H1 (cell line): ENCODE data around the gene RTKN. TPM values are rescaled to one million over a fixed set of nuclear protein-coding genes. Genes with fewer than 3 reads are reported as not detected.

Experiments
- CTCF ChIA-PET: fragments of 300-600 bp; sonication (Branson Sonifier 250); formaldehyde crosslinking; loops from one replicate; lab custom pipeline; 2021; ENCODE audit not compliant: partially characterized antibody; lab: Charles Lee
- POLR2A ChIA-PET: fragments of 300-600 bp; sonication (Branson Sonifier 250); formaldehyde crosslinking; loops from one replicate; lab custom pipeline; 2021; ENCODE audit warnings: inconsistent platforms; ENCODE audit not compliant: partially characterized antibody; lab: Charles Lee
- DNase-seq, 2 experiments: peaks; one replicate each; pipeline versions ENCODE4 v3.0.0 to v3.0.0-alpha.2; 2010 to 2022; ENCODE audit warnings: low spot score in 2 of 2, low read depth in 1 of 2, mixed read lengths in 1 of 2
- FAIRE-seq: peaks from 2 replicates; lab custom pipeline; 2011; peaks lifted over from hg19 to GRCh38; lab: Jason Lieb, UNC
- H2AFZ ChIP-seq: 2 replicates; pipeline ENCODE4 v1.8.1; 2012; ENCODE audit warnings: low read length, inconsistent platforms
- H2AK5ac ChIP-seq: 2 replicates; pipeline ENCODE4 v1.6.1; 2013; ENCODE audit warnings: low read depth, low read length
- H2BK120ac ChIP-seq: replicated peaks from 2 replicates; pipeline ENCODE3; 2013; ENCODE audit warnings: low read depth, low read length, inconsistent platforms
- H2BK12ac ChIP-seq: 2 replicates; pipeline ENCODE4 v1.6.1; 2013; ENCODE audit warnings: low read depth, low read length
- H2BK15ac ChIP-seq: 2 replicates; pipeline ENCODE4 v1.6.1; 2013; ENCODE audit warnings: low read length
- H2BK20ac ChIP-seq: 2 replicates; pipeline ENCODE4 v1.6.1; 2013; ENCODE audit warnings: low read length
- H2BK5ac ChIP-seq: 2 replicates; pipeline ENCODE4 v1.6.1; 2013; ENCODE audit warnings: low read depth, low read length
- H3K14ac ChIP-seq: 2 replicates; pipeline ENCODE4 v1.6.1; 2013; ENCODE audit warnings: inconsistent platforms; ENCODE audit not compliant: insufficient read length
- H3K18ac ChIP-seq: 2 replicates; pipeline ENCODE4 v1.6.1; 2013; ENCODE audit warnings: low read length; ENCODE audit errors: extremely low read depth
- H3K23ac ChIP-seq: 2 replicates; pipeline ENCODE4 v1.6.1; 2013; ENCODE audit warnings: inconsistent platforms; ENCODE audit not compliant: insufficient read length
- H3K23me2 ChIP-seq: 2 replicates; pipeline ENCODE4 v1.6.1; 2013; ENCODE audit warnings: low read depth, low read length
- H3K27ac ChIP-seq: 2 replicates; pipeline ENCODE4 v1.6.1; 2011; ENCODE audit warnings: low read depth, low read length, inconsistent platforms
- H3K27me3 ChIP-seq, 4 experiments: replicated peaks in 1 of 4; 1 replicate in 1 of 4; 2 replicates in 3 of 4; pipeline versions ENCODE4 v1.6.1 to v1.8.1; 2011 to 2013; ENCODE audit warnings: low read length in 3 of 4, mild to moderate bottlenecking in 3 of 4, inconsistent platforms in 2 of 4, mixed read lengths in 2 of 4, moderate library complexity in 1 of 4; ENCODE audit not compliant: control insufficient read depth in 3 of 4, insufficient read depth in 3 of 4; ENCODE audit errors: extremely low read depth in 1 of 4
- H3K36me3 ChIP-seq, 4 experiments: 2 replicates each; pipeline versions ENCODE4 v1.6.1 to v1.8.1; 2011 to 2013; ENCODE audit warnings: mild to moderate bottlenecking in 4 of 4, low read length in 3 of 4, moderate library complexity in 2 of 4, control low read depth in 1 of 4, inconsistent platforms in 1 of 4; ENCODE audit not compliant: insufficient read depth in 4 of 4, control insufficient read depth in 2 of 4
- H3K4ac ChIP-seq: replicated peaks from 2 replicates; pipeline ENCODE3; 2013; ENCODE audit warnings: low read length, low read depth, mixed read lengths, inconsistent platforms; ENCODE audit not compliant: insufficient read length
- H3K4me1 ChIP-seq, 4 experiments: replicated peaks in 1 of 4; 1 replicate in 1 of 4; 2 replicates in 3 of 4; pipeline versions ENCODE4 v1.6.1 to v1.8.1; 2011 to 2013; ENCODE audit warnings: low read length in 3 of 4, inconsistent platforms in 2 of 4, mixed read lengths in 1 of 4; ENCODE audit not compliant: insufficient read depth in 4 of 4, control insufficient read depth in 3 of 4
- H3K4me2 ChIP-seq, 2 experiments: 2 replicates each; pipeline versions ENCODE4 v1.6.1 to v1.8.1; 2011 to 2013; ENCODE audit warnings: low read depth in 2 of 2, low read length in 2 of 2, control low read depth in 1 of 2, inconsistent platforms in 1 of 2, mild to moderate bottlenecking in 1 of 2; ENCODE audit not compliant: insufficient read depth in 1 of 2
- H3K4me3 ChIP-seq, 4 experiments: fragments of 200-600, 300-600 bp in 1 of 4; sonication (generic), shearing (Covaris generic), sonication (Bioruptor Twin) in 1 of 4; 2 replicates each; pipeline versions ENCODE4 v1.5.1 to v1.8.1; 2011 to 2016; ENCODE audit warnings: low read length in 4 of 4, low read depth in 3 of 4, control low read depth in 2 of 4, inconsistent platforms in 2 of 4, mild to moderate bottlenecking in 2 of 4, mixed read lengths in 1 of 4, moderate library complexity in 1 of 4; ENCODE audit not compliant: insufficient read depth in 2 of 4; ENCODE audit errors: extremely low read depth in 1 of 4
- H3K56ac ChIP-seq: replicated peaks from 2 replicates; pipeline ENCODE3; 2013; ENCODE audit warnings: low read depth, mild to moderate bottlenecking, mixed read lengths, low read length, inconsistent platforms; ENCODE audit not compliant: insufficient read length
- H3K79me1 ChIP-seq: 2 replicates; pipeline ENCODE4 v1.6.1; 2013; ENCODE audit warnings: low read depth, low read length, control low read depth
- H3K79me2 ChIP-seq, 2 experiments: 2 replicates each; pipeline versions ENCODE4 v1.6.1 to v1.8.1; 2012 to 2013; ENCODE audit warnings: low read length in 2 of 2, mild to moderate bottlenecking in 2 of 2, inconsistent platforms in 1 of 2; ENCODE audit not compliant: insufficient read depth in 2 of 2, control insufficient read depth in 1 of 2
- H3K9ac ChIP-seq, 4 experiments: replicated peaks in 1 of 4; 1 replicate in 1 of 4; 2 replicates in 3 of 4; pipeline versions ENCODE4 v1.6.1 to v1.8.1; 2011 to 2013; ENCODE audit warnings: low read depth in 3 of 4, low read length in 3 of 4, control low read depth in 2 of 4, mild to moderate bottlenecking in 2 of 4, moderate library complexity in 2 of 4, inconsistent platforms in 1 of 4; ENCODE audit errors: extremely low read depth in 1 of 4
- H3K9me3 ChIP-seq, 2 experiments: 2 replicates each; pipeline versions ENCODE4 v1.6.1 to v1.8.1; 2012 to 2013; ENCODE audit warnings: mild to moderate bottlenecking in 2 of 2, moderate library complexity in 2 of 2, control low read depth in 1 of 2, inconsistent platforms in 1 of 2, low read depth in 1 of 2, low read length in 1 of 2, mixed read lengths in 1 of 2; ENCODE audit not compliant: insufficient read depth in 2 of 2
- H4K20me1 ChIP-seq, 2 experiments: replicated peaks in 1 of 2; 2 replicates each; pipeline versions ENCODE3 to v1.8.1; 2011 to 2013; ENCODE audit warnings: inconsistent platforms in 2 of 2, low read length in 2 of 2, mild to moderate bottlenecking in 1 of 2; ENCODE audit not compliant: insufficient read depth in 2 of 2, control insufficient read depth in 1 of 2
- H4K5ac ChIP-seq: 2 replicates; pipeline ENCODE4 v1.6.1; 2013; ENCODE audit warnings: low read length, low read depth, mixed read lengths, inconsistent platforms; ENCODE audit not compliant: insufficient read length
- H4K8ac ChIP-seq: 2 replicates; pipeline ENCODE4 v1.8.0; 2013; ENCODE audit warnings: mild to moderate bottlenecking, moderate library complexity, low read length, inconsistent platforms; ENCODE audit not compliant: insufficient read depth; ENCODE audit errors: extremely low read depth
- H4K91ac ChIP-seq: replicated peaks from 2 replicates; pipeline ENCODE3; 2013; ENCODE audit warnings: low read length, mixed read lengths, inconsistent platforms; ENCODE audit not compliant: insufficient read length
- CREB1 ChIP-seq: IDR thresholded peaks from 2 replicates; pipeline ENCODE4 v1.6.1; 2012; ENCODE audit warnings: inconsistent platforms
- RAD21 ChIP-seq, 2 experiments: IDR thresholded peaks in 1 of 2; conservative IDR thresholded peaks in 1 of 2; 2 replicates each; pipeline ENCODE4 v1.6.1; 2011; ENCODE audit warnings: low read depth in 2 of 2, low read length in 2 of 2, improper control_type of control experiment in 1 of 2, inconsistent platforms in 1 of 2, mild to moderate bottlenecking in 1 of 2, moderate library complexity in 1 of 2
- SAP30 ChIP-seq: fragments of 300-600 bp; sonication (generic); IDR thresholded peaks from 2 replicates; pipeline ENCODE4 v1.7.1; 2012; ENCODE audit warnings: low read length, moderate library complexity, mild to moderate bottlenecking, inconsistent platforms; ENCODE audit not compliant: insufficient read depth, insufficient replicate concordance
- SIRT6 ChIP-seq: IDR thresholded peaks from one replicate; pipeline ENCODE4 v1.7.1; 2012; ENCODE audit warnings: low read length, inconsistent platforms
- TAF1 ChIP-seq: IDR thresholded peaks from 2 replicates; pipeline ENCODE4 v1.6.1; 2011; ENCODE audit warnings: mild to moderate bottlenecking, low read depth, low read length
- TBP ChIP-seq: IDR thresholded peaks from 2 replicates; pipeline ENCODE4 v1.6.1; 2011; ENCODE audit warnings: low read depth, low read length, improper control_type of control experiment
- YY1 ChIP-seq: IDR thresholded peaks from 2 replicates; pipeline ENCODE4 v1.6.1; 2011; ENCODE audit warnings: low read depth, mild to moderate bottlenecking, low read length
- polyA plus RNA-seq, 7 experiments: library from polyadenylated mRNA; depleted of rRNA in 3 of 7; stranded (reverse) in 5 of 7; unstranded in 2 of 7; fragments of >200 nt in 5 of 7; fragments of 200-250 nt in 2 of 7; gene quantifications; 1 replicate in 5 of 7; 2 replicates in 1 of 7; 4 replicates in 1 of 7; pipeline versions ENCODE4 v1.2.1 to v1.2.3, GENCODE V29; 2011 to 2013; ENCODE audit warnings: missing spikeins in 2 of 7, mixed read lengths in 2 of 7
- total RNA-seq: library from RNA; stranded (reverse); fragmentation: NEBNext Ultra II Directional; extraction: Animal tissue kit (Norgen Biotek cat#: 25700); gene quantifications from 2 replicates; pipeline ENCODE4 v1.2.1, GENCODE V29; 2021
- TF ChIP-seq, protein P1 (sequence below), 3 experiments: IDR thresholded peaks; 1 replicate in 2 of 3; 2 replicates in 1 of 3; pipeline versions ENCODE4 v1.5.1 to v1.6.1; 2011; ENCODE audit warnings: low read length in 3 of 3, mild to moderate bottlenecking in 3 of 3, inconsistent platforms in 2 of 3, low read depth in 1 of 3, moderate library complexity in 1 of 3; ENCODE audit not compliant: insufficient read depth in 1 of 3; ENCODE audit errors: control extremely low read depth in 1 of 3

Gene RTKN
- total and polyA plus RNA-seq, 2 of the 8 experiments (the other 6 are each of a cell fraction or from before 2014, with no cell fraction given) = 40.2 to 54.1 TPM

DNA sequence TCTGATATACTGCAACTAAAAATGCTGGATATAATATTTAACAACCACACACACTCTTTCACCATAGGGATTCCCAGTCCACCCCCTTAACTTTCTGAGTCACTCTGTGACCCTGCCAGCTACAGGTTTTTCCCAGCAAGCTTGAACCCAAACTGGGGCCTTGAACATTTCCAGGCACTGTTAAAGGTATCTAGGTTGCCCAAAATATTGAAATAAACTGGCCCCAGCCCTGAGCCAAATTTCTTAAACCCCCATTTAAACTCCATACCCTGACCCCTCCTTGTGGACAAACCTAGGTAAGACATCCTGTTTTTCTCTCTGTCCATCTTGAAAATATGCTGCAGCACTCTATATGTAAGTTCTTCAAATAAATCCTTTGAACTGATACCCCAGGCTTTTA lies 42.0 kb downstream of the RTKN start:
- Histone ChIP-seq H3K4me2 (no peak overlapping the region), H4K91ac (no peak overlapping the region), H3K23me2 (no peaks in the 10 kb centered on the region; the same call in 1 of the 2 replicates), H2BK12ac (no peak overlapping the region), H3K18ac (no peak overlapping the region), H2BK15ac (no peak overlapping the region), H3K27me3 (no peaks in the 10 kb centered on the region), H4K20me1 (no peaks in the 10 kb centered on the region), H3K4me1 (peaks cover 0 to 3% (median 0%) of the 10 kb centered on the region in 4 experiments; a peak in 1 of 7 replicates), H3K27ac (no peak overlapping the region), H3K36me3 (no peaks in the 10 kb centered on the region), H2BK120ac (no peak overlapping the region), H3K56ac (no peak overlapping the region), H3K14ac (no peak overlapping the region), H2BK20ac (no peak overlapping the region), H3K79me1 (no peaks in the 10 kb centered on the region), H4K5ac (no peak overlapping the region), H2AK5ac (no peak overlapping the region), H3K9me3 (no peaks in the 10 kb centered on the region), H3K4ac (no peak overlapping the region), H2AFZ (peak overlapping the region; percentile 97), H3K23ac (no peak overlapping the region), H3K9ac (no peak overlapping the region), H4K8ac (no peak overlapping the region), H2BK5ac (no peak overlapping the region), H3K79me2 (no peaks in the 10 kb centered on the region), H3K4me3 (no peak overlapping the region)
- TF ChIP-seq RAD21 (IDR thresholded peaks at IDR 0.05 in 1 of 2, conservative IDR thresholded peaks at IDR 0.05 in 1 of 2; ENCODE audit: low read depth in 2 of 2, low read length in 2 of 2) = peak; percentile 65 to 66
- no peak for TF ChIP-seq SAP30
- TF ChIP-seq, protein P1, sequence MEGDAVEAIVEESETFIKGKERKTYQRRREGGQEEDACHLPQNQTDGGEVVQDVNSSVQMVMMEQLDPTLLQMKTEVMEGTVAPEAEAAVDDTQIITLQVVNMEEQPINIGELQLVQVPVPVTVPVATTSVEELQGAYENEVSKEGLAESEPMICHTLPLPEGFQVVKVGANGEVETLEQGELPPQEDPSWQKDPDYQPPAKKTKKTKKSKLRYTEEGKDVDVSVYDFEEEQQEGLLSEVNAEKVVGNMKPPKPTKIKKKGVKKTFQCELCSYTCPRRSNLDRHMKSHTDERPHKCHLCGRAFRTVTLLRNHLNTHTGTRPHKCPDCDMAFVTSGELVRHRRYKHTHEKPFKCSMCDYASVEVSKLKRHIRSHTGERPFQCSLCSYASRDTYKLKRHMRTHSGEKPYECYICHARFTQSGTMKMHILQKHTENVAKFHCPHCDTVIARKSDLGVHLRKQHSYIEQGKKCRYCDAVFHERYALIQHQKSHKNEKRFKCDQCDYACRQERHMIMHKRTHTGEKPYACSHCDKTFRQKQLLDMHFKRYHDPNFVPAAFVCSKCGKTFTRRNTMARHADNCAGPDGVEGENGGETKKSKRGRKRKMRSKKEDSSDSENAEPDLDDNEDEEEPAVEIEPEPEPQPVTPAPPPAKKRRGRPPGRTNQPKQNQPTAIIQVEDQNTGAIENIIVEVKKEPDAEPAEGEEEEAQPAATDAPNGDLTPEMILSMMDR (IDR thresholded peaks at IDR 0.05; ENCODE audit: control extremely low read depth in 1 of 3, insufficient read depth in 1 of 3, low read depth in 1 of 3, low read length in 3 of 3) = peak in 2 of 3 experiments; percentile 51 to 61; a peak in 3 of 4 replicates
- TF ChIP-seq SIRT6 = no peak
- TF ChIP-seq YY1 = no peak
- no peak for TF ChIP-seq CREB1
- no peak for TF ChIP-seq TBP
- TF ChIP-seq TAF1 = no peak
- CTCF ChIA-PET = interaction anchor here (0.6 to 4.2 kb wide), 20 partner anchors 9 to 389 kb away, joined by 3 to 48 read pairs (median 4); partner anchors contain the start of gene MRPL53
- DNase-seq (no peak), FAIRE-seq (peak; percentile 65)
- POLR2A ChIA-PET = no interaction called here
